HEK293T (cell line): Measurements from ENCODE around the gene KAT6B.

Experiments
- ARNT ChIP-seq: fragments of 450-650 bp; IDR thresholded peaks from 2 replicates; pipeline ENCODE4 v1.6.1; 2017; ENCODE audit warnings: mild to moderate bottlenecking
- BHLHE40 ChIP-seq: fragments of 450-650 bp; IDR thresholded peaks from 2 replicates; pipeline ENCODE4 v1.6.1; 2016; ENCODE audit warnings: mild to moderate bottlenecking, moderate library complexity, borderline replicate concordance
- FOXK2 ChIP-seq: fragments of 450-650 bp; IDR thresholded peaks from 2 replicates; pipeline ENCODE4 v1.6.1; 2016; ENCODE audit warnings: mild to moderate bottlenecking
- FOXM1 ChIP-seq: fragments of 450-650 bp; IDR thresholded peaks from 2 replicates; pipeline ENCODE4 v1.6.1; 2017; ENCODE audit warnings: mild to moderate bottlenecking, borderline replicate concordance
- LEF1 ChIP-seq: fragments of 450-650 bp; IDR thresholded peaks from 2 replicates; pipeline ENCODE4 v1.6.1; 2017; ENCODE audit warnings: mild to moderate bottlenecking, borderline replicate concordance
- SUZ12 ChIP-seq: fragments of 450-650 bp; IDR thresholded peaks from 2 replicates; pipeline ENCODE4 v1.6.1; 2016; ENCODE audit warnings: mild to moderate bottlenecking
- TARDBP ChIP-seq: fragments of 450-650 bp; IDR thresholded peaks from 2 replicates; pipeline ENCODE4 v1.6.1; 2016
- TF ChIP-seq, protein P1 (sequence below): fragments of 450-650 bp; IDR thresholded peaks from 2 replicates; pipeline ENCODE4 v1.6.1; 2016

DNA sequence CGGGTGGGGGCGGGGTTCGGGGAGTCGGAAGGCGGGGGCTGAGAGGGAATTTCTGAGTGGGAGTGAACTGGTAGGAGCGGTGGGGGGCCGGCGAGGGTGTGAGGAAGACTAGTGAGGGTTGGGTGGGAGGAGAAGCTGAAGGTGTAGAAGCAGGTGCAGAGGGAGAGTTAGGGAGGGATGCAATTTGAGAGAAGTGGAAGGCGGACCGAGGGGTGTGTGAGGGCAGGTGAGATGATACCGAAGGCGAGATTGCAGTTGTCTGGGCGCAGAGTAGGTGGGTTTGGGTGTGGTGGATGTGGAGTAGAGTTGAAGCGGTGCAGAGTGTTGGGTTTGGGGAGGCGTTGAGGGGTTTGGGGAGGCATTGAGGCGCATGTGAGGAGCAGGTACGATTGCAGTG is 643 bp downstream of the KAT6B start:
- TF ChIP-seq TARDBP (no peak), BHLHE40 (no peak), FOXM1 (no peak), LEF1 (no peak), ARNT (no peak), FOXK2 (no peak), SUZ12 (no peak)
- TF ChIP-seq, protein P1, sequence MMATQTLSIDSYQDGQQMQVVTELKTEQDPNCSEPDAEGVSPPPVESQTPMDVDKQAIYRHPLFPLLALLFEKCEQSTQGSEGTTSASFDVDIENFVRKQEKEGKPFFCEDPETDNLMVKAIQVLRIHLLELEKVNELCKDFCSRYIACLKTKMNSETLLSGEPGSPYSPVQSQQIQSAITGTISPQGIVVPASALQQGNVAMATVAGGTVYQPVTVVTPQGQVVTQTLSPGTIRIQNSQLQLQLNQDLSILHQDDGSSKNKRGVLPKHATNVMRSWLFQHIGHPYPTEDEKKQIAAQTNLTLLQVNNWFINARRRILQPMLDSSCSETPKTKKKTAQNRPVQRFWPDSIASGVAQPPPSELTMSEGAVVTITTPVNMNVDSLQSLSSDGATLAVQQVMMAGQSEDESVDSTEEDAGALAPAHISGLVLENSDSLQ: no peak
